Thymus (tissue), 14 donors: ENCODE data around the gene F2. TPM values are rescaled to one million over a fixed set of nuclear protein-coding genes. Genes with fewer than 3 reads are reported as not detected.
"Not testable (repeated sequence)": the region's sequence is repeated elsewhere in the genome, so short reads cannot be mapped to it uniquely, and the experiment has no call there.

ENCODE experiments used
- DNase-seq, 9 donors: peaks; one replicate each; pipeline ENCODE4 v3.0.0-alpha.2; 2013; ENCODE audit warnings: low spot score in 9 of 9, low read depth in 6 of 9, missing footprints in 1 of 9
- H3K27ac ChIP-seq, 2 donors: one replicate each; pipeline ENCODE4 v1.5.1; 2013; ENCODE audit warnings: control low read depth in 1 of 2, low read depth in 1 of 2, low read length in 1 of 2, mild to moderate bottlenecking in 1 of 2, moderate library complexity in 1 of 2
- H3K27me3 ChIP-seq, 2 donors: one replicate each; pipeline ENCODE4 v1.5.1; 2013; ENCODE audit warnings: low read length in 1 of 2; ENCODE audit not compliant: control insufficient read depth in 2 of 2, insufficient read depth in 1 of 2
- H3K36me3 ChIP-seq, 2 donors: one replicate each; pipeline ENCODE4 v1.5.1; 2013; ENCODE audit warnings: low read length in 1 of 2, mild to moderate bottlenecking in 1 of 2, moderate library complexity in 1 of 2; ENCODE audit not compliant: control insufficient read depth in 2 of 2, insufficient read depth in 2 of 2
- H3K4me1 ChIP-seq, 2 donors: one replicate each; pipeline ENCODE4 v1.5.1; 2013; ENCODE audit warnings: low read length in 2 of 2; ENCODE audit not compliant: control insufficient read depth in 2 of 2, insufficient read depth in 2 of 2
- H3K4me3 ChIP-seq, 2 donors: one replicate each; pipeline ENCODE4 v1.5.1; 2013; ENCODE audit warnings: low read length in 2 of 2, control low read depth in 1 of 2, mild to moderate bottlenecking in 1 of 2
- H3K9me3 ChIP-seq, 2 donors: one replicate each; pipeline ENCODE4 v1.5.1; 2013; ENCODE audit warnings: low read length in 1 of 2, mild to moderate bottlenecking in 1 of 2; ENCODE audit not compliant: control insufficient read depth in 2 of 2, insufficient read depth in 1 of 2
- WGBS: extraction: QIAGEN DNeasy Blood & Tissue Kit; methylation state at CpG from one replicate; pipeline ENCODE4 v1.1.7; 2013; 5-methylcytosine and 5-hydroxymethylcytosine counted together
- long read RNA-seq, 10 donors: transcript quantifications; one replicate each; lab custom pipeline, GENCODE V29; 2026
- polyA plus RNA-seq: library from polyadenylated mRNA; stranded (reverse); fragments of 200-250 nt; gene quantifications from one replicate; pipeline ENCODE4 v1.2.3, GENCODE V29; 2013
- total RNA-seq: library from RNA; stranded (reverse); fragments of 120-200 nt; gene quantifications from one replicate; pipeline ENCODE4 v1.2.4, GENCODE V29; 2013
- donor health status: healthy.

Gene F2
- total RNA-seq (0.14 TPM), polyA plus RNA-seq (0.07 TPM)
- long read RNA-seq, donor 1 = 0 reads
- long read RNA-seq, donor 2 = 0 reads
- long read RNA-seq, donor 3 = 0 reads
- long read RNA-seq, donor 4, partial matches to known transcripts = 16 of 16 reads
- long read RNA-seq, donor 4, other reads (novel, unspliced or antisense) = 0 of 16 reads
- long read RNA-seq, donor 5 = 0 reads
- long read RNA-seq, donor 6 = 0 reads
- long read RNA-seq, donor 7 = 0 reads
- long read RNA-seq, donor 8 = 0 reads
- long read RNA-seq, donor 9 = 0 reads
- long read RNA-seq, donor 10 = 0 reads

- 97% methylated on average over 7 of the region's 7 CpGs for WGBS
- Histone ChIP-seq H3K4me1 (peaks cover 0 to 3% of the 10 kb centered on the region in 2 donors), H3K9me3 (no peaks in the 10 kb centered on the region), H3K4me3 (no peak within 1 kb of the TSS), H3K27ac (no peak within 1 kb of the TSS), H3K27me3 (no peaks in the 10 kb centered on the region), H3K36me3 (no peaks in the 10 kb centered on the region)
- no peak for DNase-seq
Observed at GRCh38 chr11:46719048-46719542, at the start of gene F2. Gene F2, plus strand, starts transcription at chr11:46719213. Its CDS starts 23 bp downstream, at chr11:46719236.

GRCh38 chr11:46669711-46670139 is 49.3 kb upstream of the F2 start:
- no peaks in the 10 kb centered on the region for H3K9me3 ChIP-seq
- H3K4me3 ChIP-seq = no peak overlapping the region
- H3K27me3 ChIP-seq = no peaks in the 10 kb centered on the region
- 91% methylated on average over 3 of the region's 3 CpGs for WGBS
- peaks cover 24 to 52% of the 10 kb centered on the region in 2 donors for H3K4me1 ChIP-seq
- H3K27ac ChIP-seq = no peak overlapping the region
- no peak for DNase-seq
- peaks cover 72 to 86% of the 10 kb centered on the region in 2 donors for H3K36me3 ChIP-seq

- WGBS = 84% methylated on average over 3 of the region's 3 CpGs
- Histone ChIP-seq H3K36me3 (peaks cover 66 to 79% of the 10 kb centered on the region in 2 donors), H3K4me1 (peaks cover 31 to 60% of the 10 kb centered on the region in 2 donors), H3K27ac (peak overlapping the region in 1 of 2 donors; percentile 75)
- not testable (repeated sequence) for DNase-seq, H3K9me3 ChIP-seq, H3K4me3 ChIP-seq, H3K27me3 ChIP-seq
Observed at GRCh38 chr11:46670521-46670920, 48.5 kb upstream of the F2 start.

- Histone ChIP-seq H3K4me3 (no peak overlapping the region), H3K4me1 (peaks cover 31 to 74% of the 10 kb centered on the region in 2 donors), H3K27ac (peak overlapping the region in 1 of 2 donors; percentile 19), H3K36me3 (peaks cover 67 to 76% of the 10 kb centered on the region in 2 donors), H3K9me3 (no peaks in the 10 kb centered on the region), H3K27me3 (no peaks in the 10 kb centered on the region)
- WGBS = 96% methylated on average over 10 of the region's 10 CpGs
- no peak for DNase-seq
Observed at GRCh38 chr11:46671958-46672315, 47.1 kb upstream of the F2 start.

GRCh38 chr11:46672381-46672839 is 46.6 kb upstream of the F2 start:
- Histone ChIP-seq H3K27ac (no peak overlapping the region), H3K4me3 (no peak overlapping the region), H3K4me1 (peaks cover 31 to 76% of the 10 kb centered on the region in 2 donors), H3K27me3 (no peaks in the 10 kb centered on the region), H3K36me3 (peaks cover 66 to 75% of the 10 kb centered on the region in 2 donors), H3K9me3 (no peaks in the 10 kb centered on the region)
- no peak for DNase-seq
- 83% methylated on average over 7 of the region's 7 CpGs for WGBS

- Histone ChIP-seq H3K9me3 (no peaks in the 10 kb centered on the region), H3K27me3 (no peaks in the 10 kb centered on the region), H3K4me1 (peaks cover 31 to 76% of the 10 kb centered on the region in 2 donors), H3K36me3 (peaks cover 62 to 72% of the 10 kb centered on the region in 2 donors), H3K4me3 (no peak overlapping the region), H3K27ac (peak overlapping the region; percentile 75)
- 63% methylated on average over 6 of the region's 6 CpGs for WGBS
- peak in 6 of 9 donors; percentile 24 to 69 (median 33) for DNase-seq
Observed at GRCh38 chr11:46673713-46674462, 45.1 kb upstream of the F2 start.

GRCh38 chr11:46674463-46675287 is 44.3 kb upstream of the F2 start:
- peaks cover 62 to 72% of the 10 kb centered on the region in 2 donors for H3K36me3 ChIP-seq
- H3K4me1 ChIP-seq = peaks cover 31 to 74% of the 10 kb centered on the region in 2 donors
- no peaks in the 10 kb centered on the region for H3K27me3 ChIP-seq
- H3K4me3 ChIP-seq = no peak overlapping the region
- no peaks in the 10 kb centered on the region for H3K9me3 ChIP-seq
- 52% methylated on average over 12 of the region's 12 CpGs for WGBS
- peak in 6 of 9 donors; percentile 14 to 76 (median 38) for DNase-seq
- H3K27ac ChIP-seq = peak overlapping the region; percentile 75

- H3K4me1 ChIP-seq = peaks cover 31 to 67% of the 10 kb centered on the region in 2 donors
- no peaks in the 10 kb centered on the region for H3K9me3 ChIP-seq
- no peak for DNase-seq
- no peak overlapping the region for H3K4me3 ChIP-seq
- no peaks in the 10 kb centered on the region for H3K27me3 ChIP-seq
- peaks cover 65 to 74% of the 10 kb centered on the region in 2 donors for H3K36me3 ChIP-seq
- WGBS = 85% methylated on average over 4 of the region's 4 CpGs
- H3K27ac ChIP-seq = peak overlapping the region; percentile 71 to 75
Observed at GRCh38 chr11:46675288-46675851, 43.6 kb upstream of the F2 start.
